ENCODE data around the gene MUC2. TPM values are rescaled to one million over a fixed set of nuclear protein-coding genes. Genes with fewer than 3 reads are reported as not detected.

Gene MUC2
- total RNA-seq, 1 experiment from 2014 or later = 0.26 TPM

- no peaks in the 10 kb centered on the region for H4K20me1 ChIP-seq (ENCODE audit: low read length)
- no peaks in the 10 kb centered on the region for H3K79me2 ChIP-seq (ENCODE audit: low read length)
- H3K9ac ChIP-seq (ENCODE audit: low read length) = no peak overlapping the region
- no peak overlapping the region for H3K4me3 ChIP-seq (ENCODE audit: low read length)
- no peaks in the 10 kb centered on the region for H3K9me3 ChIP-seq (ENCODE audit: low read length)
- CTCF ChIA-PET = no interaction called here
- POLR2A ChIA-PET (ENCODE audit: unreplicated experiment) = no interaction called here
- no peaks in the 10 kb centered on the region for H3K9me2 ChIP-seq (replicated peaks; ENCODE audit: low read length)
- H3K4me1 ChIP-seq (ENCODE audit: insufficient read depth, low read length) = peaks cover 12% of the 10 kb centered on the region
- TF ChIP-seq EZH2phosphoT487 (IDR thresholded peaks at IDR 0.05; ENCODE audit: borderline replicate concordance, low read length) (no peak), EZH2 (IDR thresholded peaks at IDR 0.05; ENCODE audit: low read length, unreplicated experiment) (no peak), CTCF (conservative IDR thresholded peaks at IDR 0.05; ENCODE audit: low read depth, low read length) (no peak)
- ATAC-seq (no peak), DNase-seq (no peak)
- H3K36me3 ChIP-seq (ENCODE audit: low read depth, low read length) = no peaks in the 10 kb centered on the region
- no peak overlapping the region for H3K4me2 ChIP-seq (ENCODE audit: low read length)
- BruUV-seq (replicated peaks) = no TSS peak
- no peak overlapping the region for H2AFZ ChIP-seq (ENCODE audit: low read length)
- no peak overlapping the region for H3K27ac ChIP-seq (ENCODE audit: low read length)
- no peaks in the 10 kb centered on the region for H3K27me3 ChIP-seq (ENCODE audit: low read length)
- intact Hi-C loops (cut with micrococcal nuclease) = no loop called here
- no peaks in the 10 kb centered on the region for H3F3A ChIP-seq (ENCODE audit: low read length, unreplicated experiment)
Measured at GRCh38 chr11:1078191-1078601, 3.5 kb downstream of the MUC2 start.

GRCh38 chr11:1081601-1082311, 7.1 kb downstream of the MUC2 start:
- ATAC-seq (no peak), DNase-seq (no peak)
- H3K4me3 ChIP-seq (ENCODE audit: low read length) = no peak overlapping the region
- no peak overlapping the region for H3K27ac ChIP-seq (ENCODE audit: low read length)
- no peak overlapping the region for H3K9ac ChIP-seq (ENCODE audit: low read length)
- H3K36me3 ChIP-seq (ENCODE audit: low read depth, low read length) = no peaks in the 10 kb centered on the region
- H3K9me2 ChIP-seq (replicated peaks; ENCODE audit: low read length) = no peaks in the 10 kb centered on the region
- no peak for TF ChIP-seq EZH2 (IDR thresholded peaks at IDR 0.05; ENCODE audit: low read length, unreplicated experiment)
- no peak for TF ChIP-seq EZH2phosphoT487 (IDR thresholded peaks at IDR 0.05; ENCODE audit: borderline replicate concordance, low read length)
- no peak for TF ChIP-seq CTCF (conservative IDR thresholded peaks at IDR 0.05; ENCODE audit: low read depth, low read length)
- H4K20me1 ChIP-seq (ENCODE audit: low read length) = no peaks in the 10 kb centered on the region
- no peaks in the 10 kb centered on the region for H3K4me1 ChIP-seq (ENCODE audit: insufficient read depth, low read length)
- no peak overlapping the region for H2AFZ ChIP-seq (ENCODE audit: low read length)
- no peak overlapping the region for H3K4me2 ChIP-seq (ENCODE audit: low read length)
- H3K79me2 ChIP-seq (ENCODE audit: low read length) = no peaks in the 10 kb centered on the region
- CTCF ChIA-PET = no interaction called here
- POLR2A ChIA-PET (ENCODE audit: unreplicated experiment) = no interaction called here
- intact Hi-C loops (cut with micrococcal nuclease) = no loop called here
- H3K27me3 ChIP-seq (ENCODE audit: low read length) = no peaks in the 10 kb centered on the region
- H3K9me3 ChIP-seq (ENCODE audit: low read length) = no peaks in the 10 kb centered on the region
- no TSS peak for BruUV-seq (replicated peaks)
- H3F3A ChIP-seq (ENCODE audit: low read length, unreplicated experiment) = no peaks in the 10 kb centered on the region

- Histone ChIP-seq H3K4me3 (ENCODE audit: low read length) (no peak overlapping the region), H3K27me3 (ENCODE audit: low read length) (no peaks in the 10 kb centered on the region), H3K9me2 (replicated peaks; ENCODE audit: low read length) (no peaks in the 10 kb centered on the region), H3K9ac (ENCODE audit: low read length) (no peak overlapping the region), H3K4me1 (ENCODE audit: insufficient read depth, low read length) (no peaks in the 10 kb centered on the region), H3F3A (ENCODE audit: low read length, unreplicated experiment) (no peaks in the 10 kb centered on the region), H3K27ac (ENCODE audit: low read length) (no peak overlapping the region), H3K9me3 (ENCODE audit: low read length) (no peaks in the 10 kb centered on the region), H3K79me2 (ENCODE audit: low read length) (no peaks in the 10 kb centered on the region), H2AFZ (ENCODE audit: low read length) (no peak overlapping the region), H3K36me3 (ENCODE audit: low read depth, low read length) (no peaks in the 10 kb centered on the region), H3K4me2 (ENCODE audit: low read length) (no peak overlapping the region), H4K20me1 (ENCODE audit: low read length) (no peaks in the 10 kb centered on the region)
- ATAC-seq = no peak
- ChIA-PET POLR2A (ENCODE audit: unreplicated experiment) (no interaction called here), CTCF (no interaction called here)
- intact Hi-C loops (cut with micrococcal nuclease) = no loop called here
- BruUV-seq (replicated peaks) = no TSS peak
- no peak for DNase-seq
- TF ChIP-seq EZH2 (IDR thresholded peaks at IDR 0.05; ENCODE audit: low read length, unreplicated experiment) (no peak), EZH2phosphoT487 (IDR thresholded peaks at IDR 0.05; ENCODE audit: borderline replicate concordance, low read length) (no peak), CTCF (conservative IDR thresholded peaks at IDR 0.05; ENCODE audit: low read depth, low read length) (no peak)
Measured at GRCh38 chr11:1082346-1082727, 7.7 kb downstream of the MUC2 start.

All from PC-3 (cell line).